Activated CD4-positive, alpha-beta T cell treated with anti-CD3 and anti-CD28 coated beads, Interleukin-2, amount 50 U/mL, for 16 hours (primary cell): Measurements from ENCODE around the gene POLG2.

Experiments used
- DNase-seq: peaks from one replicate; pipeline ENCODE4 v3.0.0-alpha.2; 2020

The POLG2 gene

DNA sequence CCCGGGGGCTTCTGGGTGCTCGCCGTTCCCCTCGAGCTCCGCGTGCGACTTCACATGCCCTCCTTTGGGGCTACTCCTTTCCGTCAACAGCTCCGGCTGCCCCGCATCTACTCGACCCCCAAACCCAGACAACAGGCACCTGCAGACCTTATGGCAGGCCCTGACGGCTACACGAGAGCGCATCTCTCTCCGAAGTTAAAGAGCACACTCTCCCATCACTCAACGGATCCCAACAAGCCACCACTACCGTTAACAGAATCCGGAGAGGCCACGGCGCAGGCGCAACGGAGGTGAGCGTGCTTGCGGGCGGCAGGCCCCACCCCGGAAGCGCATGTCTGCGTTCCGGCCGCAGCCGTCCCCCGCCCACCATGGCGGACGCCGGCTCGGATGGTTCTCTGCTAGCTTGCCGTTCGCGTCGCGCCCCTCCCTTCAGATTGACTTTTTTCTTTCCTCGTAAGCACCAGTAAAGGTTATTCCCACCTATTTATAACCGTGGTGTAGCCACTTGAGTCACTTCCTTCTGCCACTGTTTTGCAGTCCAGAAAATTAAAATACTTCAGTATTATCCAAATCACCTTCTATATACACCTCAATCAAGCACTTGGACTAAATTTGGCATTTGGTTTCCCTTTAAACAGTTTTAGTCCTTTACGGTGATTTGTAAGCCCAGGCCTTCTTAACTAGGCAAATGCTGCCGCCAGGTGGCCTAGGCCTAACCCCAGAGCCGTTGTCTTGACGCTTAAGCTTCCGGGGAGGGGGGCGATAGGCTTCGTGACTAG, at the start of gene POLG2:
TSS of gene POLG2 (minus strand) at position 269 of the 779 bp plus-strand sequence. CDS start at position 183, 86 bp downstream.
- peak; percentile 96 for DNase-seq

- DNase-seq = no peak
Measured at GRCh38 chr17:64544742-64545141, 47.9 kb upstream of the POLG2 start.

DNA sequence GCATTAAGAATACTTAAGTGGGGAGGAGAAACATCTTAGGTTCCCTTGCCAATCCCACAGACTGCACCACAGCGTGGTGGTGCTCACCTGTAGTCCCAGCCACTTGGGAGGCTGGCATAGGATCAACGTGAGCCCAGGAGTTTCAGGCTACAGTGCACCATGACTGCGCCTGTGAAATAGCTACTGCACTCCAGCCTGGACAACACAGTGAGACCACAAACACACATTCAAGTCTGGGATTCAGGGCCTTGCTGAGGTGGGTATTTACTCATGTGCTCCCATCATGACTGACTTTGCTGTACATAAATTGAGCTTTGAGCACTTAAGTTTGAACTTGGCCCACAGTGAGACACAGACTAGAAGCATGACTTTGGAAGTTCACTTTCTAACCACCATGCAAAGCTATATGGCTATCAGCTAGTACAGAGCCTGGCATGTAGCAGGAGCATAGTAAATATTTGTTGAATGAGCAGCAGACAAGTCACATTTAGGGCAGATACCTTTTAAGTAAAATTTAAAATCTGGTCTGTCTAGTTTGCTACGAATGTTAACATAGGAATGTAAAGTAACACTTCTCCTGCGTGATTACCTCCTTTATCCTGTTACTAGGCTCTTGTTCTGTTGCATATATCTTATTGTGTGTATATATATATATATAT, 43.4 kb upstream of the POLG2 start:
- no peak for DNase-seq

DNA sequence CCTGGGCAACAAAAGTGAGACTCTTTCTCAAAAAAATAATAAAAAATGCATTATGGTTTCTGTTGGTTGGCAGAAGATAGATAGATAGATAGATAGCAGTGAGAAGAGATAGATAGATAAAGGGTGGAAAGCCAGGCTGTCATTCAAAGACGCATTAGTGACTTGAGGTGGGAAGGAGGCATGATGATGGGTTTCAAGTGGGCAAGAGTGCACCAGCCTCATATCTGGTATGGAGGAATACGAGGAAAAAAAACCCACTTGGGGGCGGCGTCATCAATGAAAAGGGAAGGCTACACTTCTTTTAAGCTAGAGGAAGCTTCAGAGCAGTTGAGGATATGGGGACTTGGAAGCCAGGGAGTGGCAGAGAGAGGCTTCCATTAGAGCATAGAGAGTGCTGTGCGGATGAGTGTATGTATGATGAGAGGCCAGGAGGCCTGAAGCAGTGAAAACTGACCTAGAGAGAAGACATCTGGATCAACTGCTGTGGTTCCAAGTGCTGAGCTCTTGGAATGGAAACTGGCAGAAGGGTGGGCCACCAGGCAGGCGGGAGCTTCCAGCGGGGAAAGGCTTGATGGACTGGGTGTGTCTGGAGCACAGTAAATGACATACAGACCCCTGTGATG, 41.8 kb upstream of the POLG2 start:
- DNase-seq = no peak

DNA sequence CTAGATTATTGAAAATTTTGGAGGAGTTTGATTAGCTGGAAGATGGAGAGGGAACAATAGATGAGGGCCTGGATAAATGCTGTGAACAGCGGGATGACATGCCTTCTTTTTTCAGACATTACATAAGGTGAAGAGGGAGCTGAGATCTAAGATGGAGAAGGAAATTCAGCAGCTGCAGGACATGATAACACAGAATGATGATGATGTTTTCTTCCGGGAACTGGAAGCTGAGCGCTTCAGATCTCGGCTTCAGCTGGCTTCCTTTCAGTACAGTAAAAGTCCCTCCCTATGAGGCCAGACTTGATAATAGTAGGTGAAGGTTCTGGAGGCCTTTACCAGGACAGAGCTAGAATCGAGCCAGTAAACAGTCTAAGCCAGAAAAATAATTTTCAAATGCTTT, 40.6 kb upstream of the POLG2 start:
- no peak for DNase-seq

- no peak for DNase-seq
Measured at GRCh38 chr17:64536913-64537312, 40.1 kb upstream of the POLG2 start.

DNA sequence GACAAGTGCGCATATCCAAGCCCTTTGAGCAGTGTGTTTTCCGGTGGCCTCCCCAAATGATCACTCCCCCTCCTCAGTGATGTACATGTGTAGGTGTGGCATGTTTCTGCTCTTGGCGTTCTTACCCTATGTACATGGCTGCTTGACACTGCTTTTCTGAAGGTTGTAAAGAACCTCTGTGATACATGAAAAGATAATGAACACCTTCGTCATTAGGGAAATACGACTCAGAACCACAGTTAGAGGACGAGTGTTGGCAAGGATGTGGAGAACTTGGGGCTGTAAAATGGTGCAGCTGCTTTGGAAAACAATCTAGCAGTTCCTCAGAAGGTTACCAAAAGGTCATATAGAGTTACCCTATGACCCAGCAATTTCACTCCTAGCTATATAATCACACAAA, 38.5 kb upstream of the POLG2 start:
- no peak for DNase-seq

DNA sequence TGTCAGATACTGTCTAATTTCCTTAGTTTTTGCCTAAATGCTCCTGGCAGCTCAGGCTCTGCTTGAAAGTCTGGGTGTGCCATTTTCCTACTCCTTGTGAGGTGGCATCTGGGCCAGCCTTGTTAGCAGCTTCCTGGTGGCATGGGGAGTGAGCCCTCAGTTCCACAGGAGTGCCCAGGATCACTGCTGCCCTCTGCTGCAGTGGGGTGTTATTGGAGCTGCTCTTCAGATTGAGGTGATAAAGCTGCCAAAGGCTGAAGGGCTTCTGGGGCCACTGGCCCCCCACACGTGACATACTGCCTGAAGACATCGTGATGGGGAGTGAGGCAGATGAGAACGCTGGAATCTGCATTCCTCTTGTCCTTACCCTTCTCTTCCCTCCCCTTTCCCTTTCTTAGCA, 37.3 kb upstream of the POLG2 start:
- peak; percentile 3 for DNase-seq

DNA sequence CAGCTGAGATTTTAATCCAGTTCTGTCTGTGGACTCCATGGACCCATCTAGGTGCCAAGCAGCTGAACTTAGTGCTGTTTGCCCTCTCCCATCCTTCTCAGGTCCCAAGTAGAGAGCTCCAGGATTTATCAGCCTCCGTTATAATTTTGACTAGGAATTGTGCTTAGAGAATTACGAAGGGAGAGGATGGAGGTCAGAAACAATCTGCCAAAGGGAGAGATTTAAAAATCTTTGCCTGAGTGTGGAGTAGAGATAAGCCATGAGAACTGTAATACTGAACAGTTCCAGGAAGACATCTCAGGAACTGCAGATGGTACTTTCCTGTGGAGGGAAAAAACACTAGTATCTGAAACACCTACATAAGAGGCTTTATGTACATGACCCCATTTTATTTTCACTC, 36.9 kb upstream of the POLG2 start:
- DNase-seq = no peak

- no peak for DNase-seq
Measured at GRCh38 chr17:64532409-64532808, 35.6 kb upstream of the POLG2 start.

GRCh38 chr17:64531955-64532371, 35.1 kb upstream of the POLG2 start:
- DNase-seq = no peak

DNA sequence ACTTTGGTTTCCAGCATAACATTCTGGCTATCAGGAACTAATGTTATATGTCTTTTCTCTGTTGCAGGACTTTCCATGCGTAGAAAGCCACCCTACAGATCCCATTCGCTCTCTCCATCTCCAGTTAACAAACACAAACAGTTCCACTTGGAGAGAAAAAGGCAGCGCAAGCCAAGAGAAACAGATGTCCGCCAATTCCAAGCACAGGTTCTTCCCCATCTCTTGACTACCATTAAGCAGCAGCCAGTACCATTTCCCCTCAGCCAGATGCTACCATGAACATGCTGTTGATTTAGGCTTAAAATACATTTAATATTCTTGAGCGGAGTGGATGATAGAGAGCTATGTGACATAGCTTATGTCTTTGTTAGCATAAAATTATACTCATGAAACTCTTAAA, 32.4 kb upstream of the POLG2 start:
- no peak for DNase-seq

DNA sequence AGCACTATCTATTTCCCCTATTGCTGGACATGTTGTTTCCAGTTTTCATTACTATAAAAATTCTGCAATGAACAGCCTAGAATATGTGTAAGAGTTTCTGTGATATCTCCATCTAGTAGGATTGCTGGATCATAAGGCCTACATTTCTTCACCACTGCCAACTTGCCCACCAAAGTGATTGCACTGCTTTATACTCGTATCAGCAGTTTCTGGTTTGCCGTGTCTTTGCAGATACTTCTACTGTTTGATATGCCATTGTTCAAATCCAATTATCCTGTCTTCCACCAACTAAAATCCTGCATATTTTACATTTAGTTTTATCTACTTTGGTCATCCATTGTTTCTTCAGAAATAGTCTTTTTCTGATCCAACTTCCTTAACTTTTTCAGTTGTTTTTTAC, 31.1 kb upstream of the POLG2 start:
- no peak for DNase-seq

DNA sequence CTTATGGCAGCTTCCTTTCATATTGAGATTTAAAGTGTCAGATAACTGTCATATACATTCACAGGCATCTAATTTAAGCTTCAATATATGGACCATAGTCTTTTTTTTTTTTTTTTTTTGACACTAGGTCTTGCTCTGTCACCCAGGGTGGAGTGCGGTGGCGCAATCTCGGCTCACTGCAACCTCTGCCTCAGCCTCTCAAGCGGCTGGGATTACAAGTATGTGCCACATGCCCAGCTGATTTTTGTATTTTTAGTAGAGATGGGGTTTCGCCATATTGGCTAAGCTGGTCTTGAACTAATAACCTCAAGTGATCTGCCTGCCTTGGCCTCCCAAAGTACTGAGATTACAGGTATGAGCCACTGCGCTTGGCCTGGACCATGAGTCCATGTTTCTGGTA, 23.5 kb upstream of the POLG2 start:
- no peak for DNase-seq

DNA sequence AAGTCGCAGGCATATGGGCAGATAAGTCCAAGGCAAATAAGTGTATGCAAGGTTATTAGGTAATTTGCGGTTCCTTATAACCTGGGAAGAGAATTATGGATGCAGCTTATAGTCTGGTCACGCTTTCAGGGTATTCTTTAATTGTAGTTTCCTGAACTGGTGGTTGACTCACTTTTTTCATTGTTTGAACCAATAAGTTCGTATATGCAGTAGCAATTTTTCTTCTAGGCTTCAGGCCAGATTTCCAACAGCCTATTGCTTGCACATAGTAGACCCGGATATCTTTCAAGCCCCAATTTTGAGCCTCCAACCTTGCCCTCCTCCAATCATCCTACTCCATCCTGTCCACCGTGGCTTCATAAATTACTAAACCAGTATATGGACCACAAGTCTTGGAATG, 22.7 kb upstream of the POLG2 start:
- no peak for DNase-seq

DNA sequence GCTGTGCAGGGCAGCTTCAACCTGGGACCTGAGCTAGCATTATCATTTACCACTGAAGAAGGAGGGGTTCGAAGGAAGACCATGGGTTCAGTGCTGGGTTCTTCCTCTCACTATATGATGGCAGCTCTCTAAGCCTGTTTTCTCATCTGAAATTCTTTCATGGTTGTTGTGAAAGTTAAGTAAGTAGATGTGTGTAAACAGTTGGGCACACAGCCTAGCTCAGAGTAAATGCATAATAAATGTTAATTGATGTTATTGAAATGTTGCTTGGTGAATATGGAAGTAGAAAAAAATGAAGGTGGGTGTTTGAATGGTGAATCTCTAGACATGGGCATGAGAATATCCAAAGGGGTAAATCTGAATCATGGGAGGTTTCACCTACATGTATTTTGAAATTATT, 19.0 kb upstream of the POLG2 start:
- DNase-seq = no peak

- DNase-seq = no peak
Measured at GRCh38 chr17:64515419-64515818, 18.6 kb upstream of the POLG2 start.

DNA sequence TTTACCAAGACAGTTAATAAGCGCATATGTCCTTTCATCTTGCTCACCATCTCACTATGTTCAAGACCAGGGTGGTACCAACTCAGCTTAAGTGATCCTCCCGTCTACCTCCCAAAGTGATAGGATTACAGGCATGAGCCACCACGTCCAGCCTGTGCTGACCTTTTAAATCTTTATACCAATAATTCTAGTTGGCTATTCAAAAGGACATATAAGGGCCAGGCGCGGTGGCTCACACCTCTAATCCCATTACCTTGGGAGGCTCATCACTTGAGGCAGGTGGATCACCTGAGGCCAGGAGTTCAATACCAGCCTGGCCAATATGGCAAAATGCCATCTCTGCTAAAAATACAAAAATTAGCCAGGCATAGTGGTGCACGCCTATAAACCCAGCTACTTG, 12.3 kb upstream of the POLG2 start:
- no peak for DNase-seq

- DNase-seq = no peak
Measured at GRCh38 chr17:64508683-64509082, 11.8 kb upstream of the POLG2 start.

GRCh38 chr17:64507413-64507782, 10.5 kb upstream of the POLG2 start:
- peak; percentile 65 for DNase-seq

DNA sequence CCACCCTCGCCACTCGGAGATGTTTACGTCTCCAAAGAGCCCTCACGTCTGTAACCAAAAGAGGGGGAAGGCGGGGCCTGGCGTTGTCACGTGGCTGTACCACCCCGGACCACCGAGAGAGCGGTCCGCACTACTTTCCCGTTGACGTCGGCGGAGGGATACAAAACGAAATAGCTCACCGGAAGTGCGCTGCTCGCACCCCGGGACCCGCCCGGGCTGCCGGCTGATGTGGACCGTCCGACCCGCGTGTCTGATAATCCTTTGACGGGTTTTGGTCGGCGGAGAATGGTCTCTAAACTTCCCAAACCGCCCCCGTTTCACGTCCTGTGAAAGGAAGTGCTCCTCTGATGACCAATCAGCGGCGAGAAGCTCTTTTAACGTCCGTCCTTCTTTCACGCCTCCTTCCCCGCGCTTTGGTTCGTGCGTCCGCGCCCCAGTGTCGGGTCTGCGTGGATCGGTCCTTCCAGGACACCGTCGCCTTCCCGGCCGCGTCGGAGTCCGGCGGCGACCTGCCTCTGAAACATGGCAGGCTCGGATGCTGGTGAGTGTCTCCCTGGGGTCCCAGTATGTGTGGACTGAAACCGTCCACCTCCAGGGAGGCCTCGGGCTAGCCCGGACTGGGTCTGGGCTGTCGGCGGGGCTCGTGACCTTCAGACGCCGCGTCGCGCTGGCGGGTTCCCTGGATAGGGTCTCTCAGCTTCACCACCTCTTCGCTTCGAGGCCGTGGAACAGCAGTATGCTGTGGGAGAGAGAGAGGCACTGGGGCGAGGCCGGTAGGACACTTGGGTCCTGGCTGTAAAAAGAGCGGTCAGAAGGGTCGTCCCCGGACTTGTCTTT, 9.9 kb upstream of the POLG2 start, which contains the start of gene CEP95:
TSS of gene CEP95 (plus strand) at position 402 of the 837 bp plus-strand sequence. CDS start at position 523, 121 bp downstream.
- peak; percentile 95 for DNase-seq

DNA sequence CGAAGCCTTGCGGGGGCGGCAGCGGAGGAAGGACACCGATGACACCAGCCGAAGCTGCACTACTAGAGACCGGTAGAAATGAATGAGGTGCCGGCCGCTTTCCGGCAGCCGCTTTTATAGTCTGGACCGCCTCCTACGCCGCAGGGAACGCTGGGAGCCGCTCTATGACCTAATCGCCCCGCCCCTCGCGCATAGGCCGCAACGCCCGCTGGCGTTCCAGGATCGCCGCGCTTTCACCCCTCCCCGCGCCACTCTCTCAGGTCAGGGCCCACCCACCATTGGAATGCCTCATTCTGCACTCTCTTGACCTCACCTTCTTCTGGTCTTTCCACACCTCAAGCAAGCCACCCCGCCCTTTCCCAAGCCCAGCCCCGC, 9.3 kb upstream of the POLG2 start, which contains the start of gene DDX5:
TSS of gene DDX5 (minus strand) at position 89 of the 375 bp plus-strand sequence. CDS start 170 bp downstream, outside the sequence.
- peak; percentile 98 for DNase-seq
